HL-60 (cell line): Measurements from ENCODE around the gene XCL2.

Experiments
- DNase-seq, 2 experiments: peaks; one replicate each; pipeline ENCODE4 v3.0.0-alpha.2; 2010 to 2020; ENCODE audit warnings: low read depth in 1 of 2, low spot score in 1 of 2
- H3K27ac ChIP-seq: fragments of 250-450 bp; sonication (Bioruptor Pico); replicated peaks from 2 replicates; pipeline ENCODE4 v1.5.1; 2020; ENCODE audit warnings: mild to moderate bottlenecking, moderate library complexity
- H3K27me3 ChIP-seq: fragments of 250-450 bp; sonication (Bioruptor Pico); 2 replicates; pipeline ENCODE4 v1.5.1; 2021; ENCODE audit warnings: mild to moderate bottlenecking, moderate library complexity; ENCODE audit not compliant: insufficient read depth, poor library complexity, severe bottlenecking
- H3K4me3 ChIP-seq: replicated peaks from 2 replicates; pipeline ENCODE4 v1.5.1; 2011; ENCODE audit warnings: mild to moderate bottlenecking, control low read depth, low read length; ENCODE audit not compliant: insufficient read depth
- GABPA ChIP-seq: IDR thresholded peaks from 2 replicates; pipeline ENCODE4 v1.6.1; 2012; ENCODE audit warnings: low read depth
- POLR2AphosphoS5 ChIP-seq: IDR thresholded peaks from 2 replicates; pipeline ENCODE4 v1.6.1; 2012; ENCODE audit warnings: low read depth
- REST ChIP-seq: IDR thresholded peaks from 2 replicates; pipeline ENCODE4 v1.6.1; 2012; ENCODE audit warnings: low read depth; ENCODE audit not compliant: insufficient replicate concordance
- SPI1 ChIP-seq: IDR thresholded peaks from 2 replicates; pipeline ENCODE4 v1.6.1; 2012; ENCODE audit warnings: low read depth, mild to moderate bottlenecking, borderline replicate concordance
- TF ChIP-seq, protein P1 (sequence below): IDR thresholded peaks from one replicate; pipeline ENCODE4 v1.5.1; 2011; ENCODE audit warnings: low read length, control low read depth, inconsistent platforms; ENCODE audit not compliant: insufficient read depth

The XCL2 gene

GRCh38 chr1:168498159-168498631 is 45.6 kb downstream of the XCL2 start:
- TF ChIP-seq SPI1 (no peak), GABPA (no peak), POLR2AphosphoS5 (no peak)
- TF ChIP-seq, protein P1, sequence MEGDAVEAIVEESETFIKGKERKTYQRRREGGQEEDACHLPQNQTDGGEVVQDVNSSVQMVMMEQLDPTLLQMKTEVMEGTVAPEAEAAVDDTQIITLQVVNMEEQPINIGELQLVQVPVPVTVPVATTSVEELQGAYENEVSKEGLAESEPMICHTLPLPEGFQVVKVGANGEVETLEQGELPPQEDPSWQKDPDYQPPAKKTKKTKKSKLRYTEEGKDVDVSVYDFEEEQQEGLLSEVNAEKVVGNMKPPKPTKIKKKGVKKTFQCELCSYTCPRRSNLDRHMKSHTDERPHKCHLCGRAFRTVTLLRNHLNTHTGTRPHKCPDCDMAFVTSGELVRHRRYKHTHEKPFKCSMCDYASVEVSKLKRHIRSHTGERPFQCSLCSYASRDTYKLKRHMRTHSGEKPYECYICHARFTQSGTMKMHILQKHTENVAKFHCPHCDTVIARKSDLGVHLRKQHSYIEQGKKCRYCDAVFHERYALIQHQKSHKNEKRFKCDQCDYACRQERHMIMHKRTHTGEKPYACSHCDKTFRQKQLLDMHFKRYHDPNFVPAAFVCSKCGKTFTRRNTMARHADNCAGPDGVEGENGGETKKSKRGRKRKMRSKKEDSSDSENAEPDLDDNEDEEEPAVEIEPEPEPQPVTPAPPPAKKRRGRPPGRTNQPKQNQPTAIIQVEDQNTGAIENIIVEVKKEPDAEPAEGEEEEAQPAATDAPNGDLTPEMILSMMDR: no peak
- Histone ChIP-seq H3K27me3 (no peaks in the 10 kb centered on the region), H3K27ac (no peak overlapping the region), H3K4me3 (no peak overlapping the region)
- DNase-seq: no peak

GRCh38 chr1:168497376-168497950 is 46.3 kb downstream of the XCL2 start:
- no peak overlapping the region for H3K4me3 ChIP-seq
- no peak for DNase-seq
- H3K27ac ChIP-seq: no peak overlapping the region
- no peaks in the 10 kb centered on the region for H3K27me3 ChIP-seq
- TF ChIP-seq GABPA (no peak), POLR2AphosphoS5 (no peak), REST (no peak), SPI1 (no peak)
- TF ChIP-seq, protein P1: no peak

- Histone ChIP-seq H3K4me3 (no peak overlapping the region), H3K27me3 (no peaks in the 10 kb centered on the region), H3K27ac (no peak overlapping the region)
- no peak for DNase-seq
- TF ChIP-seq POLR2AphosphoS5 (no peak), GABPA (no peak)
Measured at GRCh38 chr1:168491527-168492164, 52.2 kb downstream of the XCL2 start.
